A549 treated with Mapracorat at 1 μM for 4 hours (cell line): ENCODE results near the gene TNRC18. TPM values are rescaled to one million over a fixed set of nuclear protein-coding genes. Genes with fewer than 3 reads are reported as not detected.

Source experiments
- total RNA-seq: library from RNA; stranded (reverse); fragments of 200-300 nt; extraction: Qiagen RNA extraction; gene quantifications from 5 replicates; pipeline ENCODE4 v1.2.3, GENCODE V29; 2022

Gene TNRC18
- total RNA-seq, result 33.3 to 46.4 TPM (median 43.6 TPM) in 5 replicates

GRCh38 chr7:5423306-5423975 is at the start of gene TNRC18:
Gene TNRC18, minus strand, starts transcription at chr7:5423834. Its CDS starts 2,588 bp downstream, at chr7:5421246.

GRCh38 chr7:5282543-5283316 is 140.9 kb downstream of the TNRC18 start, which contains the start of gene SLC29A4:
Gene SLC29A4, plus strand, starts transcription at chr7:5282943. Its CDS starts 4,874 bp downstream, at chr7:5287817.

Other genes starting within 250 kb of the TNRC18 start
- 42.7 to 55.3 TPM (median 52.6 TPM) in 5 replicates for gene WIPI2, start 233.6 kb downstream of the TNRC18 start, total RNA-seq
- gene SLC29A4, start 140.9 kb downstream of the TNRC18 start, total RNA-seq, result 10.8 to 16.6 TPM (median 12.6 TPM) in 5 replicates
- 7.7 to 15.3 TPM (median 12.0 TPM) in 5 replicates for gene FBXL18, start 90.0 kb upstream of the TNRC18 start, total RNA-seq
- gene ACTB, start 106.8 kb upstream of the TNRC18 start, total RNA-seq, result 4,169 to 4,396 TPM (median 4,294 TPM) in 5 replicates
- 233 to 319 TPM (median 317 TPM) in 5 replicates for gene FSCN1, start 169.0 kb upstream of the TNRC18 start, total RNA-seq